Measurements from ENCODE around the gene CBARP.

Gene CBARP

DNA sequence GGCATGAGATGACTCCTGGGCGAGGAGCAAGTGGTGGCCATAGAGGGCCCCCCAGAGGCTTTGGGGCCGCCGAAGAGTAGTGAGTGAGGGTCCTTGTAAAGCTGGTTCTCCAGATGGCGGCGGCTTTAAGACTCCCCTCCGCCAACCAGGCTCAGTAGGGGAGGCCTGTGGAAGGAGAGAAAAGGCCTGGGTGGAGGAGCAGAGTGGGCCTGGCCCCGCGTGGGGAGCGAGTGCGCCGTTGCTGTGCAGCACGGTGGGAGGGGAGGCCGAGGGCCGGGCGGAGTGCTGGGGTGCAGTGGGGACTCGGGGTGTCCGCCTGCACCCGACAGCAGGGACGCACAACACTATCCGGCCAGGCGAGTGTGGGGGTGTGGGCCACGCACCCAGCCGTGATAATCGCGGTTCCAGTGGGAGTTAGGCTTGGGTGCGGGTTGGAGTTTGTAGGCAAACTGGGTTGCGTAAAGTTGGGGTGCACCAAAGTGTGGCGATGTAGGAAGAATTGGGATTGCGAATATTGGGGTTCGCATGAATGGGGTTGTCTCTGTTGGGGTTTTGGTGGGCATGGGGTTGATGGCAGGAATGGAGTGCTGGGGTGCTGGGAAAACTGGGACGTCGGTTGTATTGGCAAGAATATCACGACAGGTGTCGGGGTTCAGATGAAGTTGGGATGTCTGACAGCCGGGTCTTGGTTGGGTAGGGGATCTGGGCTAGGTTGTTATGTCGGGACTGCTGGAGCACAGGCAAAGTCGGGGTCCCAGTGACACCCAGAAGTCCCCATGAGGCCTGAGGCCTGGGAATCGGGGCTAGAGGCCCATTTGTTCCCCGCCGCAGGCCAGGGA is 30.6 kb upstream of the CBARP start:
- no peaks in the 10 kb centered on the region for H3K9me3 ChIP-seq (ENCODE audit: insufficient read depth, low read depth, low read length)
- H3K4me3 ChIP-seq (ENCODE audit: low read length): peak overlapping the region; percentile 61
- peaks cover 37% of the 10 kb centered on the region for H3K36me3 ChIP-seq (ENCODE audit: insufficient read depth, low read length)
- H3K9ac ChIP-seq (ENCODE audit: low read depth, low read length): no peak overlapping the region
- peaks cover 10% of the 10 kb centered on the region for H3K27me3 ChIP-seq (ENCODE audit: insufficient read depth, low read length)
- WGBS: 51% methylated on average over 40 of the region's 40 CpGs
- peaks cover 31% of the 10 kb centered on the region for H3K4me1 ChIP-seq (ENCODE audit: insufficient read depth, low read length)
- H3K27ac ChIP-seq (ENCODE audit: low read depth, low read length): no peak overlapping the region

GRCh38 chr19:1267477-1268225 is 29.8 kb upstream of the CBARP start:
- Histone ChIP-seq H3K27me3 (ENCODE audit: insufficient read depth, low read length) (peaks cover 10% of the 10 kb centered on the region), H3K36me3 (ENCODE audit: insufficient read depth, low read length) (peaks cover 29% of the 10 kb centered on the region), H3K4me1 (ENCODE audit: insufficient read depth, low read length) (peaks cover 36% of the 10 kb centered on the region), H3K9me3 (ENCODE audit: insufficient read depth, low read depth, low read length) (no peaks in the 10 kb centered on the region), H3K4me3 (ENCODE audit: low read length) (peak overlapping the region; percentile 61), H3K27ac (ENCODE audit: low read depth, low read length) (no peak overlapping the region), H3K9ac (ENCODE audit: low read depth, low read length) (peak overlapping the region; percentile 9; the same call in 1 of the 2 replicates)
- 15% methylated on average over 33 of the region's 35 CpGs for WGBS

- Histone ChIP-seq H3K4me1 (ENCODE audit: insufficient read depth, low read length) (peaks cover 37% of the 10 kb centered on the region), H3K9ac (ENCODE audit: low read depth, low read length) (peak overlapping the region; percentile 9; the same call in 1 of the 2 replicates), H3K27ac (ENCODE audit: low read depth, low read length) (no peak overlapping the region), H3K27me3 (ENCODE audit: insufficient read depth, low read length) (peaks cover 10% of the 10 kb centered on the region), H3K9me3 (ENCODE audit: insufficient read depth, low read depth, low read length) (no peaks in the 10 kb centered on the region), H3K36me3 (ENCODE audit: insufficient read depth, low read length) (peaks cover 22% of the 10 kb centered on the region), H3K4me3 (ENCODE audit: low read length) (peak overlapping the region; percentile 61)
- 1% methylated on average over 59 of the region's 59 CpGs for WGBS
These were observed 29.2 kb upstream of the CBARP start for GRCh38 chr19:1266916-1267476.

DNA sequence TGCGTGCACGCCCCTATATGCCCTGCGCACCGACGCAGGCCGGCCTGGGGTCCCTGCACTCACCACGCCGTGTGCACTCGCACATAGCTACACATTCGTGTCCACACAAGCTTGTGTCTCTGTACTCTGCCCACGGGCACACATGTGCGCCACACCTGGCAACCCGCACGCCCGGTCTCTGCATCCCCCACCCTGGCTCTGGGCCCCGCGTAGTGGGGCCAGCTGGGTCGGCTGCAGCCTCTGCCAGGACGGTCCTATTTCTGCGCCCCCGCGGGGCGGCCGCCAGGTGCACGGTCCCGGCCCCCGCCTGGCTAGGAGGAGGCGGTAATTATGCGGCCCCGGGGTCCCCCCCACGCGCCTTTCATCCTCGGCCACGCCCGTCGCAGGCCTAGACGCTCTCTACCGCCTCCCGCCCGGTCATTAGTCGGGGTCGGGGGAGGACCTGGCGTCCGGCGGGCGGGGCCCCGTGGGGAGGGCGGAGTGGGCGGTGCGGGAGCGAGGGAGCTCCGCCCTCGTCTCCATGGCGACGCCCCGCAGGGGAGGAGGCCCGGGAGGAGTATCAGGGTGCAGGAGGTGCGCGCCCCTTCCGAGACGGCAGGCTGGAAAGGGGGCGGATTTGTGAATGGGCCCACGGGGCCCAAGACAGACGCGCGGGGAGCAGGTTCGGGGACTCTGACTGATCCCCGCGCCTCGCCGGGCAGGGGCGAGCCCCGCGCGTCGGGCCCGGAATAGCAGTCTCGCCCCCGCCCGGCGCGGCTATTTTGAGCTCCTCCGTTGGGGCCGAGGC is 28.5 kb upstream of the CBARP start:
- H3K4me1 ChIP-seq (ENCODE audit: insufficient read depth, low read length): peaks cover 41% of the 10 kb centered on the region
- H3K9ac ChIP-seq (ENCODE audit: low read depth, low read length): peak overlapping the region; percentile 61

DNA sequence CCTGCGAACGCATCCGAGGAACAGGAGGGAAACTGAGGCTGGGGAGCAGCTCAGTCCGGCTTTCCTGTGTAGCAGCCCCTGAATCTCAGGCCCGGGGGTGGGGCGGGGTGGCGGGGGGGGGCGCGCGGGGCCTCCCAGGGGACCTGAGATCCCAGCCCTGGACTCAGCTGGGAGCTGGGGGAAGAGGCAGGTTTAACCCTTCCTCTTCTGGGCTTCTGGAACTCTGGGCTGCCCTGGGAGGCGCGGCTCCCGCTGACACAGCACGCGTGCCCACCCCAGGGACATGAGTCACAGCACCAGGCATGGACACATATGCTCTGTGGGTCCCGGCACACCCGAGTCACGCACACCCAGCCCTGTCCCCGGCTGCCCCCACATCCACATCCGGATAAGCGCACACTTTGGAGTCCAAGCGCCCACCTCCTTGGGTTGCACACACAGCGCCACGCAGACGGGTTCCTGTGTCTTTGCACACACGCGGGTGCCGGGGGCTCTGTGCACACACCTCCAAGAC is 27.9 kb upstream of the CBARP start:
- Histone ChIP-seq H3K4me1 (ENCODE audit: insufficient read depth, low read length) (peaks cover 37% of the 10 kb centered on the region), H3K36me3 (ENCODE audit: insufficient read depth, low read length) (peaks cover 9% of the 10 kb centered on the region), H3K9ac (ENCODE audit: low read depth, low read length) (peak overlapping the region; percentile 61), H3K27me3 (ENCODE audit: insufficient read depth, low read length) (peaks cover 10% of the 10 kb centered on the region), H3K4me3 (ENCODE audit: low read length) (peak overlapping the region; percentile 61), H3K27ac (ENCODE audit: low read depth, low read length) (peak overlapping the region; percentile 75), H3K9me3 (ENCODE audit: insufficient read depth, low read depth, low read length) (no peaks in the 10 kb centered on the region)
- 7% methylated on average over 21 of the region's 28 CpGs for WGBS

More for the DNA sequence above, 28.5 kb upstream of the CBARP start:
- peak overlapping the region; percentile 61 for H3K4me3 ChIP-seq (ENCODE audit: low read length)
- H3K9me3 ChIP-seq (ENCODE audit: insufficient read depth, low read depth, low read length): no peaks in the 10 kb centered on the region
- H3K27me3 ChIP-seq (ENCODE audit: insufficient read depth, low read length): peaks cover 10% of the 10 kb centered on the region
- H3K36me3 ChIP-seq (ENCODE audit: insufficient read depth, low read length): peaks cover 15% of the 10 kb centered on the region
- WGBS: 2% methylated on average over 84 of the region's 84 CpGs
- H3K27ac ChIP-seq (ENCODE audit: low read depth, low read length): peak overlapping the region; percentile 75

DNA sequence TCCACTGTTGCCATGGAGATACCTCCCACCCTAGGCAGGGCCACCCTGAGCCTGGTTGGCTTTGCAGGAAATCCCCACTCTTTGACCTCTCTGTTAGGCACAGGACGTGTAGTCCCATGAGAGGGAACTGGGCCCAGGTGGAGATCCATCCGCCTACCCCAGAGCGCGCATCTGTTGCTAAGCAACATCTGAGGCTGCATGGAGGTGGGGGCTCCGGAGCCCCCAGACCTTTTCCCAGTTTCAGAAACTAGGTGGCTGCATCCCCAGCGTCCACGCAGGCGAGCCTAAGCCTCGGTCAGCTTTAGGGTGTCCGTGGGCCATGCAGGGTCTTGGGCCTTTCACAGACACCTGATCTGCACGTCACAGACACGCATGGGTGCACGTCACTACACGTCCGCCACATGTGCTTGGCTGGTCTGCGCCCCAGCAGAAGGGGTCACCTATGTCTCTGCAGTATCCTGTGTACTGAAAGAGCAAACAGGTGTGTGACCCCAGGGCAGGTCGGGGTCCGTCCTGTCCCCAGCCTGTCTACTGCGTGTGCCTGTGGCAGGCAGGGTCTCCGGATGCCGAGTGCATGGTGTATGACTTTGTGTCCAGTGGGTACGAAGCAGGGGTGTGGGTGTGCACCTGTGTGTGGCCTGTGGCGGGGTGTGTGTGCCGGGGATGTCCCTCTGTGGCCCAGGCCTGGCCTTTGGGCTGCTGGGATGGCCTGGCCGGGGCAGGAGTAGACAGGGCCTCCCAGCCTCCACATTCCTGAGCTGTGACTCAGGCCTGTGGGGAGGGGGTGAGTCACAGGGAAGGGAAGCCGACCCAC is 27.2 kb upstream of the CBARP start:
- WGBS: 66% methylated on average over 26 of the region's 26 CpGs
- no peak overlapping the region for H3K4me3 ChIP-seq (ENCODE audit: low read length)
- peak overlapping the region; percentile 77 for H3K27ac ChIP-seq (ENCODE audit: low read depth, low read length)

DNA sequence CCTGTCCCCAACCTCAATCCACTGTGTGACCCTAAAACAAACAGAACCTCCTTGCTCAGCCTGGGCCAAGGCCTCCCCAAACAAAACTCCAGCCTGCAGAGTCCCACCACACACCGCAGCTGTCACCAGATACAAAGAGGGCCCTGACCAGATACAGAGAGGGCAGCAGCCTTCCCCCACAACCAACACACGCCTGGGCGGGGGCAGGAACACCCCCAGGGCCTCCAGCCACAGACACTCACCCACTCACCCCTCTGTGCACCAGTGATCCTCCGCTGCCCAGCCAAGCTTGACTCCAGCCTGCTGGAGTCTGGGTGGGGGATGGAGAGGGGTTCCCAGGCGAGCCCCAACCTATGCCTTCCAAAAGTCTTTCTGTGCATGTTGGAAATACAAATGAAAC is 25.4 kb upstream of the CBARP start:
- WGBS: 75% methylated on average over 5 of the region's 5 CpGs
- peaks cover 9% of the 10 kb centered on the region for H3K36me3 ChIP-seq (ENCODE audit: insufficient read depth, low read length)
- H3K9me3 ChIP-seq (ENCODE audit: insufficient read depth, low read depth, low read length): no peaks in the 10 kb centered on the region
- H3K4me1 ChIP-seq (ENCODE audit: insufficient read depth, low read length): peaks cover 32% of the 10 kb centered on the region
- H3K4me3 ChIP-seq (ENCODE audit: low read length): no peak overlapping the region
- H3K9ac ChIP-seq (ENCODE audit: low read depth, low read length): no peak overlapping the region
- peaks cover 10% of the 10 kb centered on the region for H3K27me3 ChIP-seq (ENCODE audit: insufficient read depth, low read length)
- H3K27ac ChIP-seq (ENCODE audit: low read depth, low read length): peak overlapping the region; percentile 89; the same call in 1 of the 2 replicates

More for the DNA sequence above, 27.2 kb upstream of the CBARP start:
- no peaks in the 10 kb centered on the region for H3K9me3 ChIP-seq (ENCODE audit: insufficient read depth, low read depth, low read length)
- H3K4me1 ChIP-seq (ENCODE audit: insufficient read depth, low read length): peaks cover 35% of the 10 kb centered on the region
- H3K9ac ChIP-seq (ENCODE audit: low read depth, low read length): peak overlapping the region; percentile 61
- peaks cover 10% of the 10 kb centered on the region for H3K27me3 ChIP-seq (ENCODE audit: insufficient read depth, low read length)
- H3K36me3 ChIP-seq (ENCODE audit: insufficient read depth, low read length): 0 out of 2 replicates have a peak, but pooled peaks cover 6% of the 10 kb centered on the region

- Histone ChIP-seq H3K4me3 (ENCODE audit: low read length) (peak overlapping the region; percentile 89), H3K4me1 (ENCODE audit: insufficient read depth, low read length) (peaks cover 30% of the 10 kb centered on the region), H3K36me3 (ENCODE audit: insufficient read depth, low read length) (peaks cover 14% of the 10 kb centered on the region), H3K27ac (ENCODE audit: low read depth, low read length) (peak overlapping the region; percentile 89; the same call in 1 of the 2 replicates), H3K27me3 (ENCODE audit: insufficient read depth, low read length) (peaks cover 7% of the 10 kb centered on the region), H3K9me3 (ENCODE audit: insufficient read depth, low read depth, low read length) (no peaks in the 10 kb centered on the region), H3K9ac (ENCODE audit: low read depth, low read length) (0 out of 2 replicates have a peak overlapping the region, but pooled peaks have one; percentile 2)
- 43% methylated on average over 21 of the region's 21 CpGs for WGBS
These were observed 24.9 kb upstream of the CBARP start for GRCh38 chr19:1262623-1263123.

GRCh38 chr19:1261798-1262622 is 24.2 kb upstream of the CBARP start:
- Histone ChIP-seq H3K27ac (ENCODE audit: low read depth, low read length) (peak overlapping the region; percentile 89), H3K27me3 (ENCODE audit: insufficient read depth, low read length) (peaks cover under 1% of the 10 kb centered on the region), H3K9me3 (ENCODE audit: insufficient read depth, low read depth, low read length) (no peaks in the 10 kb centered on the region), H3K9ac (ENCODE audit: low read depth, low read length) (peak overlapping the region; percentile 72), H3K36me3 (ENCODE audit: insufficient read depth, low read length) (peaks cover 21% of the 10 kb centered on the region), H3K4me3 (ENCODE audit: low read length) (peak overlapping the region; percentile 89), H3K4me1 (ENCODE audit: insufficient read depth, low read length) (peaks cover 30% of the 10 kb centered on the region)
- WGBS: 36% methylated on average over 27 of the region's 28 CpGs

All from HUES64 (cell line).